Neutrophil (primary cell): ENCODE data around the gene F12.
"Not testable (repeated sequence)": the region's sequence is repeated elsewhere in the genome, so short reads cannot be mapped to it uniquely, and the experiment has no call there.

ENCODE experiments used
- H3K27ac ChIP-seq: fragments of 200-600 bp; sonication (generic); 2 replicates; pipeline ENCODE4 v1.5.1; 2016; ENCODE audit warnings: mild to moderate bottlenecking, moderate library complexity
- H3K27me3 ChIP-seq: fragments of 200-600 bp; sonication (generic); 2 replicates; pipeline ENCODE4 v1.6.0; 2016; ENCODE audit warnings: mild to moderate bottlenecking
- H3K36me3 ChIP-seq: fragments of 200-600 bp; sonication (generic); 2 replicates; pipeline ENCODE4 v1.5.1; 2017
- H3K4me1 ChIP-seq, 2 experiments: fragments of 200-600 bp in 1 of 2; sonication (generic) in 1 of 2; 1 replicate in 1 of 2; 2 replicates in 1 of 2; pipeline versions ENCODE4 v1.5.1 to v1.6.1; 2013 to 2016; ENCODE audit warnings: low read depth in 1 of 2, low read length in 1 of 2, mild to moderate bottlenecking in 1 of 2, moderate library complexity in 1 of 2; ENCODE audit not compliant: control insufficient read depth in 1 of 2, insufficient read depth in 1 of 2
- H3K4me3 ChIP-seq, 2 experiments: fragments of 200-600 bp in 1 of 2; sonication (generic) in 1 of 2; 1 replicate in 1 of 2; 2 replicates in 1 of 2; pipeline ENCODE4 v1.5.1; 2013 to 2016; ENCODE audit warnings: low read depth in 1 of 2, low read length in 1 of 2, mild to moderate bottlenecking in 1 of 2, moderate library complexity in 1 of 2
- H3K9me3 ChIP-seq: fragments of 200-600 bp; sonication (generic); 2 replicates; pipeline ENCODE4 v1.5.1; 2016
- CTCF ChIP-seq: fragments of 200-600 bp; sonication (generic); IDR thresholded peaks from 2 replicates; pipeline ENCODE4 v1.5.1; 2016; ENCODE audit warnings: antibody characterized with exemption

Gene F12

GRCh38 chr5:177362610-177363507, 46.5 kb downstream of the F12 start:
- no peaks in the 10 kb centered on the region for H3K27me3 ChIP-seq
- no peak for TF ChIP-seq CTCF

GRCh38 chr5:177362292-177362609, 47.1 kb downstream of the F12 start:
- no peaks in the 10 kb centered on the region for H3K9me3 ChIP-seq
- peaks cover 37% of the 10 kb centered on the region for H3K36me3 ChIP-seq
- H3K27me3 ChIP-seq, result no peaks in the 10 kb centered on the region
- H3K4me3 ChIP-seq, result peak overlapping the region; percentile 62 to 82
- peaks cover 66 to 72% of the 10 kb centered on the region in 2 experiments for H3K4me1 ChIP-seq
- no peak for TF ChIP-seq CTCF
- H3K27ac ChIP-seq, result peak overlapping the region; percentile 93

More at GRCh38 chr5:177362610-177363507, 46.5 kb downstream of the F12 start:
- H3K36me3 ChIP-seq, result peaks cover 43% of the 10 kb centered on the region
- no peaks in the 10 kb centered on the region for H3K9me3 ChIP-seq
- H3K4me1 ChIP-seq, result peaks cover 62 to 67% of the 10 kb centered on the region in 2 experiments
- H3K4me3 ChIP-seq, result peak overlapping the region; percentile 62 to 82
- peak overlapping the region; percentile 93 for H3K27ac ChIP-seq

GRCh38 chr5:177361418-177362291, 47.7 kb downstream of the F12 start:
- H3K36me3 ChIP-seq, result peaks cover 31% of the 10 kb centered on the region
- no peaks in the 10 kb centered on the region for H3K27me3 ChIP-seq
- TF ChIP-seq CTCF, result peak; percentile 49
- no peaks in the 10 kb centered on the region for H3K9me3 ChIP-seq
- H3K4me3 ChIP-seq, result peak overlapping the region; percentile 62 to 82
- peaks cover 72 to 78% of the 10 kb centered on the region in 2 experiments for H3K4me1 ChIP-seq
- peak overlapping the region; percentile 93 for H3K27ac ChIP-seq

GRCh38 chr5:177360740-177361139, 48.6 kb downstream of the F12 start:
- Histone ChIP-seq H3K4me3 (peak overlapping the region; percentile 62 to 82), H3K27ac (peak overlapping the region; percentile 93), H3K36me3 (peaks cover 22% of the 10 kb centered on the region), H3K4me1 (peaks cover 81 to 88% of the 10 kb centered on the region in 2 experiments)
- H3K9me3 ChIP-seq, H3K27me3 ChIP-seq: not testable (repeated sequence)

GRCh38 chr5:177359860-177360259, 49.5 kb downstream of the F12 start:
- Histone ChIP-seq H3K4me3 (peak overlapping the region; percentile 82 to 96), H3K4me1 (peaks cover 89 to 95% of the 10 kb centered on the region in 2 experiments), H3K36me3 (peaks cover 15% of the 10 kb centered on the region), H3K27ac (peak overlapping the region; percentile 93), H3K9me3 (no peaks in the 10 kb centered on the region), H3K27me3 (no peaks in the 10 kb centered on the region)
- TF ChIP-seq CTCF, result no peak
